Sigmoid colon (tissue), 4 donors: Measurements from ENCODE around the gene PEX26.

Experiments used
- CTCF ChIP-seq, 4 experiments: fragments of 450-650 bp in 3 of 4; fragments of 200-600 bp in 1 of 4; IDR thresholded peaks; one replicate each; pipeline ENCODE4 v1.5.1; 2016 to 2019; ENCODE audit warnings: antibody characterized with exemption in 4 of 4, mild to moderate bottlenecking in 3 of 4, moderate library complexity in 2 of 4
- POLR2AphosphoS5 ChIP-seq, 4 donors: sonication (generic); formaldehyde crosslinking; IDR thresholded peaks; one replicate each; pipeline ENCODE4 v1.6.1; 2017; ENCODE audit warnings: antibody characterized with exemption in 4 of 4

DNA sequence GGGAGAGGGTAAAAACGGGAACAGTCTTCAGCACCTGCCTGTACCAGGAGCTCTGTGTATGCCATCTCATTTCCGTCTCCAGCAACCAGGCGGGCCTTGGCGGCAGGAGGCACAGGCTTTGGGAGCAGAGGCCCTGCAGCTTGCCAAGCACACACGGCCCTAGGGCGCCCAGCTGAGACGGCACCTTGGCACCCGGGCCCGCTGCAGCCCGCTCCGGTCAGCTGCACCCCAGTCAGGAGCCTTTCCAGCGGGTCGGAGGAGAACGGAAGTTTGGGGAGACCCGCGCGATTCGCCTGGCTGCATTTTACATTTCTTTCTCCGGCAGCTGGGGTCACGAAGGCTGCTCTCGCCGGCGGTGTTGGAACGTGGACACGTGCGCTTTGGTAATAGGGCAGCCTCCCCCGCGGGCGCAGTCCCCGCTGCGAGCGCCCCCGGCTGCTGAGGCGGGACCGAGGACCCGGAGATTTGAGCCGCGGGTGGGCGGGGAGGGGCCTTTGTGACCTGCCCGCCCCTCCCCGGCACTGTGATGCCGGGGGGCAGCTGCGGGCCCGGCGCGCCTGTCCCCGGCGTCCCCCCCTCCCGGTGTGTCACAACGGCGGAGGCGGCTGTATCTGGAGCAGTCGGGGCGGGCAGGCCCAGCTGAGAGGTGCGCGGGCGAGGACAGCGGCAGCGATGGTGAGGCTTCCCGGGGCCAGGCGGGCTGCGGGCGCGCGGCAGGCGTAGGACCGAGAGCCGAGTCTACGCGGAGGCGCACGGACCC is 32.6 kb downstream of the PEX26 start, which contains the start of gene TUBA8:
- TF ChIP-seq CTCF (IDR thresholded peaks at IDR 0.05), result no peak
- TF ChIP-seq POLR2AphosphoS5 (IDR thresholded peaks at IDR 0.05), result no peak
